HEK293T (cell line): ENCODE data around the gene ADSS1.

ENCODE experiments used
- CTCF ChIA-PET: fragments of 350-600 bp; formaldehyde crosslinking; extraction: SDS; loops from one replicate; lab custom pipeline; 2021; ENCODE audit warnings: antibody characterized with exemption, inconsistent platforms; lab: Yijun Ruan, JAX
- POLR2A ChIA-PET: fragments of 350-600 bp; formaldehyde crosslinking; extraction: SDS; loops from one replicate; lab custom pipeline; 2020; ENCODE audit warnings: antibody characterized with exemption, inconsistent platforms; lab: Yijun Ruan, JAX
- DNase-seq: peaks from one replicate; pipeline ENCODE4 v3.0.0; 2012; ENCODE audit warnings: mixed read lengths; ENCODE audit errors: extremely low spot score
- ARNT ChIP-seq: fragments of 450-650 bp; IDR thresholded peaks from 2 replicates; pipeline ENCODE4 v1.6.1; 2017; ENCODE audit warnings: mild to moderate bottlenecking
- BHLHE40 ChIP-seq: fragments of 450-650 bp; IDR thresholded peaks from 2 replicates; pipeline ENCODE4 v1.6.1; 2016; ENCODE audit warnings: mild to moderate bottlenecking, moderate library complexity, borderline replicate concordance
- CTBP1 ChIP-seq: fragments of 450-650 bp; IDR thresholded peaks from 2 replicates; pipeline ENCODE4 v1.6.1; 2016; ENCODE audit warnings: borderline replicate concordance
- ELF4 ChIP-seq: fragments of 450-650 bp; IDR thresholded peaks from 2 replicates; pipeline ENCODE4 v1.6.1; 2017; ENCODE audit warnings: antibody characterized with exemption
- FOXA1 ChIP-seq: fragments of 450-650 bp; IDR thresholded peaks from 2 replicates; pipeline ENCODE4 v1.6.1; 2016; ENCODE audit warnings: mild to moderate bottlenecking
- FOXK2 ChIP-seq: fragments of 450-650 bp; IDR thresholded peaks from 2 replicates; pipeline ENCODE4 v1.6.1; 2016; ENCODE audit warnings: mild to moderate bottlenecking
- FOXM1 ChIP-seq: fragments of 450-650 bp; IDR thresholded peaks from 2 replicates; pipeline ENCODE4 v1.6.1; 2017; ENCODE audit warnings: mild to moderate bottlenecking, borderline replicate concordance
- HDGF ChIP-seq: fragments of 450-650 bp; IDR thresholded peaks from 2 replicates; pipeline ENCODE4 v1.6.1; 2017; ENCODE audit warnings: antibody characterized with exemption, borderline replicate concordance
- L3MBTL2 ChIP-seq: fragments of 450-650 bp; conservative IDR thresholded peaks from 2 replicates; pipeline ENCODE4 v1.6.1; 2016; ENCODE audit warnings: mild to moderate bottlenecking
- LEF1 ChIP-seq: fragments of 450-650 bp; IDR thresholded peaks from 2 replicates; pipeline ENCODE4 v1.6.1; 2017; ENCODE audit warnings: mild to moderate bottlenecking, borderline replicate concordance
- NFRKB ChIP-seq: fragments of 450-650 bp; IDR thresholded peaks from 2 replicates; pipeline ENCODE4 v1.6.1; 2016; ENCODE audit warnings: mild to moderate bottlenecking, moderate library complexity
- SP1 ChIP-seq: fragments of 450-650 bp; IDR thresholded peaks from 2 replicates; pipeline ENCODE4 v1.6.1; 2017
- SUZ12 ChIP-seq: fragments of 450-650 bp; IDR thresholded peaks from 2 replicates; pipeline ENCODE4 v1.6.1; 2016; ENCODE audit warnings: mild to moderate bottlenecking
- TARDBP ChIP-seq: fragments of 450-650 bp; IDR thresholded peaks from 2 replicates; pipeline ENCODE4 v1.6.1; 2016
- ZNF384 ChIP-seq: fragments of 450-650 bp; IDR thresholded peaks from 2 replicates; pipeline ENCODE4 v1.6.1; 2016
- TF ChIP-seq, protein P1 (sequence below): fragments of 450-650 bp; IDR thresholded peaks from 2 replicates; pipeline ENCODE4 v1.6.1; 2016

ADSS1 gene

DNA sequence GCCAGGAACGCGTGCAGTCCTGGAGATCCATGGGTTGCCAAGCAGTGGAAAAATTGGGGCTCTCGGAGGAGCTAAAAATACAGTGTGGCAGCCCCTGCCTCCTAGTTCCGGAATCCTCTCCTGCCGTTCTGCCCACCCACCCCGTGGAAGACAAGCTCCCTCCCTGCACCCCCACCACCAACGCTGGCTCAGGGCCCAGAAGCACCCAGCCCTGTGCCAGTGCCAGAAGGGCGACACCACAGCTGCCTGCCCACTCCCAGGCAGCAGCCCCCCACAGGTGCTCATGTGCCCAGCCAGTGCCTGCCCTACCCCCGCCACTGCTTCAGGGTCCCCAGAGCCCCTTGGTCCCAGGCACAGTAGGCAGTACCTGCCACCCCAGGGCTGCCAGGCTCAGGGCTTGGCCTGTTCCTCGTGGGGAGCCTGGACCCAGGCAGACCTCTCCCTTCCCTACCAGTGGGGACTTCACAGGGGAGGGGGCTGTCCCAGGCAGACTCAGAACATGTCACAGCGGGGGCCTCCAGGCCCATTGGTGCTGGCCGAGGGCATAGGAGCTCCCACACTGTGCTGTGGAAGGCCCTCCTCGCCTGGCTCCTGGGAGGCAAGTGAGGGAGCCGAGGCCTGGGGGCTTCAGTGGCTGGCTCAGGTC is 27.2 kb upstream of the ADSS1 start:
- DNase-seq, result no peak
- ChIA-PET POLR2A (interaction anchor here (1.9 kb wide), 1 partner anchor 56 kb away, joined by 10 read pairs; the partner anchor contains the start of gene SIVA1), CTCF (interaction anchor here (0.9 kb wide), 1 partner anchor 16 kb away, joined by 3 read pairs; no protein-coding TSS in a partner anchor)
- TF ChIP-seq HDGF (no peak), ELF4 (no peak), TARDBP (no peak), ARNT (no peak), SUZ12 (no peak), SP1 (no peak), LEF1 (no peak), ZNF384 (no peak), BHLHE40 (no peak), L3MBTL2 (no peak)

DNA sequence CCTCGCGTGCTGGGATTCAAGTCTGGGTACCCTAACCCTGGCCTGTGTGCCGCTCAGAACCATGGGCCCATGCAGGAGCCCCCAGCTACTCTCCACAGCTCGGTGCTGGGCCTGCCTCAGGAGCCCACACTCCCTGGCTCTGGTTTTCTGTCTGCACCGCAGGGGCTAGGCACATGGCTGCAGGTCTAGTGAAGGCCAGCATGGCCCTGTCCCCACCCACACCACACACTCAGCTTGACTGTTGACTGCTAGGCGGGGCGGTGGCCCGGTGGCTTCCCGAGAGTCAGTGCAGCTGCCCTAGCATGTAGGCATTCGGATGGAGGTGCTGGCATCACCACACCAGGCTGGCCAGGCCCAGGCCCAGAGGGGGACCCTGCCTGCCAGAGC is 26.7 kb upstream of the ADSS1 start:
- CTCF ChIA-PET, result no interaction called here
- POLR2A ChIA-PET, result interaction anchor here (1.9 kb wide), 1 partner anchor 55 kb away, joined by 10 read pairs; the partner anchor contains the start of gene SIVA1
- TF ChIP-seq, protein P1, sequence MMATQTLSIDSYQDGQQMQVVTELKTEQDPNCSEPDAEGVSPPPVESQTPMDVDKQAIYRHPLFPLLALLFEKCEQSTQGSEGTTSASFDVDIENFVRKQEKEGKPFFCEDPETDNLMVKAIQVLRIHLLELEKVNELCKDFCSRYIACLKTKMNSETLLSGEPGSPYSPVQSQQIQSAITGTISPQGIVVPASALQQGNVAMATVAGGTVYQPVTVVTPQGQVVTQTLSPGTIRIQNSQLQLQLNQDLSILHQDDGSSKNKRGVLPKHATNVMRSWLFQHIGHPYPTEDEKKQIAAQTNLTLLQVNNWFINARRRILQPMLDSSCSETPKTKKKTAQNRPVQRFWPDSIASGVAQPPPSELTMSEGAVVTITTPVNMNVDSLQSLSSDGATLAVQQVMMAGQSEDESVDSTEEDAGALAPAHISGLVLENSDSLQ, result no peak
- no peak for TF ChIP-seq FOXM1
- no peak for DNase-seq

DNA sequence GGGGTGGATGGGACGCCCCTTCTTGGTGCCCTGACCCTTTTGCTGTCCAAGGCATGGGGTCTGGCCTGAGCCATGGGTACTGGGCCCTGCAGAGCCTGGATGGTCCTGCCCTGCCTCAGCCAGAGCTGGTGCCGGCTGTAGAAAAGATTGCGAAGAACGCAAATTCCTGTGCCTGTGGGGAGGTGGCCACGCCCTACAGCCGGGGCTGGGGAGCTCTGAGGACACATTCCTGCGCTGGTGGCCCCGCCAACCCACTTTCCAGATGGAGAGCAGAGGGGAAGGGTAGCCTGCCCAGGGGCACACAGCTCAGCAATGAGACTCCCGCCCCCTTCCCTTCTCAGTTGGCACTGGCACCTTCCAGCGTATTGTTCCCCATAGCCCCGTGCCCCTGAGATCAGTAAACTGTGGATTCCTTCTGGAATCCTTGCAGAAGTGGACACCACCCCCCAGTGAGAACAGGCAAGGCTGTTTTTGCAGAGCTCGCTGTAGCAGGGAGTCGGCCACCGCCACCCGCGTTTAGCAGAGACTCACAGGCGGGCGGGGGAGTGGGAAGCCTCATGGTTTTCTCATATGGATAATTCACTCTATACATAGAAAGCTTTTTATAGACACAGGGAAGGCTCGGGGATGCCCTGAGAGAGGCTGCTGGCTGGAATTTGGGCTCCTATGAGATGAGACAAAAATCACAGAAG is 26.0 kb upstream of the ADSS1 start:
- POLR2A ChIA-PET, result no interaction called here
- no peak for DNase-seq
- TF ChIP-seq TARDBP (no peak), NFRKB (no peak), L3MBTL2 (no peak), FOXA1 (no peak), ARNT (no peak), BHLHE40 (no peak), ZNF384 (no peak), SUZ12 (no peak), SP1 (no peak), CTBP1 (no peak), ELF4 (no peak), HDGF (no peak), FOXM1 (no peak), LEF1 (no peak)
- TF ChIP-seq, protein P1, result no peak
- CTCF ChIA-PET, result no interaction called here

DNA sequence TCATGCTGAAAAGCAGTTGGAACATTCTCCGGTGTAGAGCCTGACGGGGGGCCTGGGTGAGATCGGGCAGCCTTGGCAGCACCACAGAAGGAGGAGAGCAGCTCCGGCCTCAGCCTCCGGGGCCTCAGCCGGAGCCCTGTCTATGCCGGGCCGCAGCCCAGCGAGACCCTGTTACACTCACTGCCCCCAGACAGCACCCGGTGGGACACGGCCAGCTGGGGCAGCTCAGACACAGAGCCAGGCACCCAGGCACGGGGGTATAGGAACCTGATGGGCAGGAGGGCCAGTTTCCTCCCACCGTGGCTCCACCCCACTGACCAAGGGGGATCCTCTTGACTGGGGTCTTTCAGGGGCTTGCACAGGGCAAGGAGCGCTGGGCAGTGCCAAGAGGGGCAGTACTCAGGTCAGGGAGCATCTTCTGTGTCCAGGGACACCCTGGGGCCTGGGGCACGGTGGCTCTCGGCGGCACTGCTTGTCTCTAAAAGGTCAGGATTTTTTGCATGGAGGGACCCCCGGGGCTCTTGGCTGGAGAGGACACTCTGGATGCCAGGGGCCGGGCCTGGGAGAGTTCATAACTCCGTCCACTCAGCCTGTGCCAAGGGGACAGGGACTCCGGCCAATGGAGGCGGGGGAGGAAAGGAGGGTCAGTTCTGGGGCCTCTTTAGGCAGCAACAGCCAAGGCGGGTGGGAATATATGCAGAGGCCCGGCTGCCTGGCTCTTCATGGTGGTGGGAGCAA is 25.2 kb upstream of the ADSS1 start:
- TF ChIP-seq FOXA1, result no peak
- no peak for TF ChIP-seq L3MBTL2
- TF ChIP-seq ELF4, result no peak
- no peak for TF ChIP-seq LEF1
- no peak for TF ChIP-seq ZNF384
- no peak for TF ChIP-seq FOXK2
- no peak for TF ChIP-seq SP1
- TF ChIP-seq FOXM1, result no peak
- TF ChIP-seq HDGF, result no peak
- no peak for TF ChIP-seq SUZ12
- TF ChIP-seq, protein P1, result no peak
- no peak for TF ChIP-seq TARDBP
- TF ChIP-seq BHLHE40, result no peak
- no peak for TF ChIP-seq NFRKB
- no peak for TF ChIP-seq ARNT
- no peak for TF ChIP-seq CTBP1
- DNase-seq, result no peak
- ChIA-PET POLR2A (no interaction called here), CTCF (no interaction called here)

DNA sequence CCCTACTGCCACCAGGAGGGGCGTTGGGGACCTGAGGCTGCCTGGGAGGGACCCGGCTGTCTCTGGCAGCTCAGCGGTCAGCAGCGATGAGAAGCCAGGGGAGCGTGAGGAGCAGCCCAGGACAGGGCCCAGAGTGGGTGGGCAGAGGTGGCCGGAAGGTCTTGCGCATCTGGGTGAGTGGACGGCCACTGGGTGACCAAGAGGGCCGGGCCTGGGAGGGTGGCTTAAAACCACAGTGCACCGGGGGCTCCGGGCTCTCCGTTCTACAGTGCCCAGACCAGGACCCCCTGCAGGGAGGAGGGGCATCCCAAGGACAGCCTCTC is 24.6 kb upstream of the ADSS1 start:
- TF ChIP-seq ARNT, result no peak
- TF ChIP-seq, protein P1, result no peak
- no peak for TF ChIP-seq LEF1
- TF ChIP-seq NFRKB, result no peak
- no peak for TF ChIP-seq L3MBTL2
- TF ChIP-seq CTBP1, result no peak
- TF ChIP-seq ELF4, result no peak
- no peak for TF ChIP-seq SUZ12
- TF ChIP-seq HDGF, result no peak
- TF ChIP-seq BHLHE40, result no peak
- no peak for TF ChIP-seq TARDBP
- TF ChIP-seq ZNF384, result no peak
- TF ChIP-seq FOXK2, result no peak
- no peak for TF ChIP-seq SP1
- no peak for TF ChIP-seq FOXM1
- TF ChIP-seq FOXA1, result no peak
- DNase-seq, result no peak
- ChIA-PET POLR2A (no interaction called here), CTCF (no interaction called here)
